GM12801 (cell line): Measurements from ENCODE around the gene CBX4.

ENCODE experiments used
- CTCF ChIP-seq: IDR thresholded peaks from one replicate; pipeline ENCODE4 v1.5.1; 2011; ENCODE audit warnings: control low read depth; ENCODE audit not compliant: insufficient read length; ENCODE audit errors: extremely low read depth

The CBX4 gene

GRCh38 chr17:79804856-79805696 lies 34.2 kb downstream of the CBX4 start:
- TF ChIP-seq CTCF: no peak

- TF ChIP-seq CTCF: no peak
These were observed 35.0 kb downstream of the CBX4 start for GRCh38 chr17:79803997-79804855.

GRCh38 chr17:79803421-79803996 lies 35.7 kb downstream of the CBX4 start:
- no peak for TF ChIP-seq CTCF

DNA sequence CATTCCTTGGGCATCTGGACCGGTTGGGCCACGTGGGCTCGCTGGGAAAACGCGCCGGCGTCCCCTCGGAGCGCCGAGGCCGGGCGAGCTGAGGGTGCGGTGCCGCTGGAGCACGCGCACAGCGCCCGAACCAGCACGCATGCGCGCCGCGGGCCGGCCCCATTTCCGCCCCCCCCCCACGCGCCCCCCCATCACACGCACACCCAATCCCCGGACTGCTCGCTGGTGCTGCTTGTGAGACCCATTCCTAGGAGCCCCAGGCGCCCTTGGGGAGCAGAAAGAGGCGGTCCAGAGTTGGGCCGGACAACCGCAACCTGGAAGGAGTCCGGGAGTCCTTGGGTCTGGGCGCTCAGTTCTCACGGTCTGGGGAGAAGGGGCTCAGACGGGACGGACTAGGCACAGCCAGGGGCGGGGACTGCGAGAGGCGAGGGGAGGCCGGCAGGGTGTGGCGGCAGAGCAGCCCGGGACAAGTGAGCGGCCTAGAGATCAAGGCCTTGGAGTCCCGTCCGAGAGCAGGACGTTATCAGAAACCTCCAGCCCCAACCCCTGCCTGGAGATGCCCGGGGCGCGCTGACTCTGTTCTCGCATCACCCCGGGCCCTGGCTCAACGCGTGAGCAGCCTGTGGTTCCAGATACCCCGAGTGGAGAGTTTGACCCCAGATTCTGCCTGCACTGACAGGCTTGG lies 36.4 kb downstream of the CBX4 start:
- TF ChIP-seq CTCF: no peak

GRCh38 chr17:79802039-79802735 lies 37.1 kb downstream of the CBX4 start:
- no peak for TF ChIP-seq CTCF

DNA sequence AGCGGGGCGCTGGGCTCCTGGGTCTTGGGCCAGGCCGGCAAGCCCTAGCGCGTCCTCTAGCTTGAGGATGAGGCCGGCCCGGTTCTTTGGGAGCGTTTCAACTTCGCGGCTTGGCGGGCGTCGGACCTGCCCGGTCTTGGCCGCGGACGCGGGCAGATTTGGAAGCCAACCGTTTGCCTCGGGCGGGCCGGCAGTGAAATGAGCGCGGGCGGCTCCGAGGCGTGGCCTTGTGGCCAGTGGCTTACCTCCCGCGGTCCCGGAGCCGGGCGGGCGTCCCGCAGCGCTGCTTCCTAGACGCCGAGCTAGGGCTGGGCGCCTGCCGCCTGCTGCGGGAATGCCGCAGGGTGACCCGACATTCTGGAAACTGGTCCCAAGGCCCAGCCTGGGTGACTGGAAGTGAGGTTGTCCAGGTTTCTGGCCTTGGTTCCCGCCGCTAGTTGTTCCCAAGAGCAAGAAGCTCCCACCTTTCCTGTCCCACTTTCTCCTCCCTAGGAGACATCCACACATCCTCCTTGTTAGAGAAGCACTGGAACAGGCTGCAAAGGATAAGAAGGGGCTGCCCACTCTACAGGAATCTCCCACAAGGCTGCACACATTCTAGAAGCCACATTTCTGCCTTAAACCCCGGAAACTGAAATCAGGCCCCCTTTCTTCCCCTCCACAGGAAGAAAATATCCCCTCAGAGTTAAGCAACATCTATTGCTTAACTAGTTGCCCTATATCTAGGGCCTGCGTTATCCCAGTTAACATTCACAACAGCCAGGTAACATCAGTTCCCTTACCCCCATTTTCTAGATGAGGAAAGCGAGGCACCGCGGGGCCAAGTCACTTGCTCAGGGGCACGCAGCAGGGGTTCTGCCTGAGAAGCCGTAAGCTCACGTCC lies 37.8 kb downstream of the CBX4 start:
- no peak for TF ChIP-seq CTCF
